BJ (cell line): ENCODE measurements around the gene KLK3. TPM values are rescaled to one million over a fixed set of nuclear protein-coding genes. Genes with fewer than 3 reads are reported as not detected.

Experiments
- CTCF ChIA-PET: fragments of 350-600 bp; formaldehyde crosslinking; extraction: SDS; loops from one replicate; lab custom pipeline; 2021; ENCODE audit warnings: antibody characterized with exemption, inconsistent platforms; lab: Yijun Ruan, JAX
- POLR2A ChIA-PET: fragments of 300-600 bp; sonication (Branson Sonifier 250); formaldehyde crosslinking; extraction: SDS; loops from one replicate; lab custom pipeline; 2021; ENCODE audit warnings: antibody characterized with exemption; lab: Charles Lee
- DNase-seq: peaks from one replicate; pipeline ENCODE4 v3.0.0-alpha.2; 2011; ENCODE audit warnings: low read depth
- H3K27me3 ChIP-seq: 2 replicates; pipeline ENCODE4 v1.6.0; 2011; ENCODE audit warnings: low read length; ENCODE audit not compliant: control insufficient read depth, insufficient read depth
- H3K36me3 ChIP-seq: 2 replicates; pipeline ENCODE4 v1.5.1; 2011; ENCODE audit warnings: low read length; ENCODE audit not compliant: control insufficient read depth, insufficient read depth
- H3K4me3 ChIP-seq: 2 replicates; pipeline ENCODE4 v1.5.1; 2011; ENCODE audit warnings: low read depth, mild to moderate bottlenecking, control low read depth, low read length
- CTCF ChIP-seq: IDR thresholded peaks from 2 replicates; pipeline ENCODE4 v1.5.1; 2011; ENCODE audit warnings: low read depth, mild to moderate bottlenecking, control low read depth, inconsistent platforms, low read length, moderate library complexity; ENCODE audit not compliant: insufficient read depth
- polyA plus RNA-seq: library from polyadenylated mRNA; depleted of rRNA; stranded (reverse); fragments of >200 nt; gene quantifications from 2 replicates; pipeline ENCODE4 v1.2.3, GENCODE V29; 2011

Gene KLK3
- polyA plus RNA-seq, 1 experiment: not detected

GRCh38 chr19:50876456-50876855 is 21.7 kb downstream of the KLK3 start:
- H3K27me3 ChIP-seq: no peaks in the 10 kb centered on the region; the same call in 1 of the 2 replicates
- ChIA-PET CTCF (no interaction called here), POLR2A (no interaction called here)
- no peak for DNase-seq
- no peak for TF ChIP-seq CTCF
- H3K36me3 ChIP-seq: no peaks in the 10 kb centered on the region
- H3K4me3 ChIP-seq: no peak overlapping the region

GRCh38 chr19:50877338-50877737 is 22.6 kb downstream of the KLK3 start:
- CTCF ChIA-PET: no interaction called here
- POLR2A ChIA-PET: no interaction called here
- Histone ChIP-seq H3K4me3 (no peak overlapping the region), H3K36me3 (no peaks in the 10 kb centered on the region), H3K27me3 (no peaks in the 10 kb centered on the region; the same call in 1 of the 2 replicates)
- TF ChIP-seq CTCF: no peak
- DNase-seq: no peak

GRCh38 chr19:50878851-50879250 is 24.1 kb downstream of the KLK3 start:
- Histone ChIP-seq H3K36me3 (no peaks in the 10 kb centered on the region), H3K4me3 (no peak overlapping the region), H3K27me3 (no peaks in the 10 kb centered on the region; the same call in 1 of the 2 replicates)
- DNase-seq: no peak
- ChIA-PET POLR2A (no interaction called here), CTCF (no interaction called here)
- no peak for TF ChIP-seq CTCF

DNA sequence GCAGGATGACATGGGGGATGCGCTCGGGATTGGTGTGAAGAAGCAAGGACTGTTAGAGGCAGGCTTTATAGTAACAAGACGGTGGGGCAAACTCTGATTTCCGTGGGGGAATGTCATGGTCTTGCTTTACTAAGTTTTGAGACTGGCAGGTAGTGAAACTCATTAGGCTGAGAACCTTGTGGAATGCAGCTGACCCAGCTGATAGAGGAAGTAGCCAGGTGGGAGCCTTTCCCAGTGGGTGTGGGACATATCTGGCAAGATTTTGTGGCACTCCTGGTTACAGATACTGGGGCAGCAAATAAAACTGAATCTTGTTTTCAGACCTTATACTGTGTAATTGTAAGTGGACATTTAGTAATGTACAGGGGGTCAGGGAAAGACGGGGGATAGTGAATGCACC is 25.5 kb downstream of the KLK3 start:
- no peak for DNase-seq
- H3K4me3 ChIP-seq: no peak overlapping the region
- H3K36me3 ChIP-seq: no peaks in the 10 kb centered on the region
- POLR2A ChIA-PET: no interaction called here
- H3K27me3 ChIP-seq: no peaks in the 10 kb centered on the region; the same call in 1 of the 2 replicates
- no peak for TF ChIP-seq CTCF
- CTCF ChIA-PET: no interaction called here

DNA sequence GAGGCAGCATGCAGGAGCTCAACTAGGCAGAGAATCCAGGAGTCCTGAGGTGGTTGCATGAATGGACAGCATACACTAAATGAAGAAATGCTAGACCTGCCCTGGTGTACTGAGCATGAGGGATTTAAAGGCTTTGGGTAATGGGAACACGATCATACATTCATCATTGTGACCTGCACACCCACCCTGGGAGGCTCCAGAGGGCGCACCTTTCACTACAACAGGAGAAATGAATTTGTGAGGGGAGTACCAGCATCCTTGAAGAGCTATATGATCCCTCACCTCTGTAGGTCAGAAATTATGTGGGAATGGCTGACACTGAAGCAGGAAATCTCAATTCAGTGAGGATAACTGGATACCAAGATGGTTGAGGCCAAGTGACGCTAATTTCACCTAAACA is 27.5 kb downstream of the KLK3 start:
- TF ChIP-seq CTCF: no peak
- no peaks in the 10 kb centered on the region for H3K36me3 ChIP-seq
- ChIA-PET POLR2A (no interaction called here), CTCF (no interaction called here)
- no peak for DNase-seq
- H3K4me3 ChIP-seq: no peak overlapping the region
- no peaks in the 10 kb centered on the region for H3K27me3 ChIP-seq
